ENCODE results near the gene ZNF346. TPM values are rescaled to one million over a fixed set of nuclear protein-coding genes. Genes with fewer than 3 reads are reported as not detected.

ZNF346 gene
- total and polyA plus RNA-seq, 2 of the 13 experiments (the other 11 are each of a cell fraction or from before 2014, with no cell fraction given): 8.6 to 19.4 TPM

GRCh38 chr5:177087398-177088005 is 65.0 kb downstream of the ZNF346 start (continued):
- TF ChIP-seq DBP (CRISPR knock-in tag; IDR thresholded peaks at IDR 0.05; ENCODE audit: not compliant biosample characterization) (no peak), MATR3 (CRISPR knock-in tag; IDR thresholded peaks at IDR 0.05) (no peak), FOSL2 (CRISPR knock-in tag; IDR thresholded peaks at IDR 0.05) (no peak), ZBTB38 (CRISPR knock-in tag; IDR thresholded peaks at IDR 0.05) (0 out of 2 replicates have a peak, but pooled peaks have one; percentile 21), ZNF704 (CRISPR knock-in tag; IDR thresholded peaks at IDR 0.05; ENCODE audit: borderline replicate concordance) (0 out of 2 replicates have a peak, but pooled peaks have one; percentile 86), ZNF546 (CRISPR knock-in tag; conservative IDR thresholded peaks at IDR 0.05) (no peak), SP1 (IDR thresholded peaks at IDR 0.05) (no peak), SP1 (CRISPR knock-in tag; IDR thresholded peaks at IDR 0.05) (no peak), TIGD3 (CRISPR knock-in tag; IDR thresholded peaks at IDR 0.05; ENCODE audit: borderline replicate concordance) (peak; percentile 7; the same call in 1 of the 2 replicates), CCDC6 (CRISPR knock-in tag; IDR thresholded peaks at IDR 0.05) (0 out of 2 replicates have a peak, but pooled peaks have one; percentile 6), FOXP4 (CRISPR knock-in tag; IDR thresholded peaks at IDR 0.05) (no peak; the same call in 1 of the 2 replicates), PHF8 (CRISPR knock-in tag; IDR thresholded peaks at IDR 0.05) (peak; percentile 75), KLF16 (CRISPR knock-in tag; IDR thresholded peaks at IDR 0.05) (0 out of 4 replicates have a peak, but pooled peaks of 1 of the 2 experiments have one; percentile 47), NR2F2 (IDR thresholded peaks at IDR 0.05; ENCODE audit: borderline replicate concordance, low read depth) (peak; percentile 30; the same call in 1 of the 2 replicates), ZNF18 (CRISPR knock-in tag; IDR thresholded peaks at IDR 0.05; ENCODE audit: insufficient replicate concordance) (peak; percentile 17), AGO2 (optimal IDR thresholded peaks at IDR 0.05; ENCODE audit: low read depth, low read length) (peak; percentile 98), KLF6 (CRISPR knock-in tag; IDR thresholded peaks at IDR 0.05) (0 out of 2 replicates have a peak, but pooled peaks have one; percentile 20), CENPT (CRISPR knock-in tag; IDR thresholded peaks at IDR 0.05; ENCODE audit: low read depth) (peak; percentile 42; the same call in 1 of the 2 replicates)
